Renal cortical epithelial cell (primary cell): Measurements from ENCODE around the gene KDR. TPM values are rescaled to one million over a fixed set of nuclear protein-coding genes. Genes with fewer than 3 reads are reported as not detected.
A peak's percentile ranks its signal among the peaks of the same experiment; 100 is the strongest.

Experiments
- DNase-seq: peaks from one replicate; pipeline ENCODE4 v3.0.0-alpha.2; 2011; ENCODE audit warnings: low read depth
- total RNA-seq: library from RNA; depleted of rRNA; stranded (reverse); fragments of >200 nt; gene quantifications from 2 replicates; pipeline ENCODE4 v1.2.3, GENCODE V29; 2014

The KDR gene
- total RNA-seq, 1 donor from 2014 or later, result 0.30 TPM

DNA sequence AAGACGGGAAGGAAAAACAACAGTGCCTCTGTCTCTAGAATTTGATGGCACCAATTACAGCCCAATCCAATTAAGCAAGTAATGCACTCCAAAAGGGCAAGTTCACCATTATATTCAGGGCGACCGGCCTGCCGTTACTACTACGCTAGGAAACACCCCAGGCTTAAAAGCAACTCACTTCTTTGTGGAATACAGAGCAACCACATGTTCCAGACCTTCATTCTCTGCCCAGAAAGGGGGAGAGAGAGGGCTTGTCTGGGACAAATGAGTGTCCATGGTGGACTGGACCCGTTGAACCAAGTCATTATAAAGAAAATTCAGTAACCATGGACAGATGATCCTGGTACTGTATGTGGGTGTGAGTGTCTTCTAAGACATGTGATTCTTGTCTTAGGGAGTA, 1.6 kb downstream of the KDR start:
- no peak for DNase-seq

DNA sequence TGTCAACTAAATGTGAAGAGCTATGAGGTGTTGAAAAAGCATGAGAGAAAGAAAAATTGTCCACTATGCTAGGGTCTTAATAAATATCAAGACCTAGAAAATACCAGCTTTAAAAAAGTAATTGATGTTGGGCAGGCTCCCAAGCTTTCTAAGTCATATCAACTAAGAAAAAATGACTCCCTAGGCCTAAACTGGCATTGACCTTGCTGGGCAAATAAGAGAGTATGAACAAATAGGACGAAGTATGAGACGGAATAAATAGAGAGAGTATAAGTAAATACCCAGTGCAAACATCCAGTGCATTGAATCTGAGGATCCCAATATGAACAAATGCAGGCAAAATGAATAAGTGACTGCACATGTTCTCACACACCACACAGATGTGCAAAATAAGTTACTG, 3.2 kb downstream of the KDR start:
- DNase-seq, result no peak

DNA sequence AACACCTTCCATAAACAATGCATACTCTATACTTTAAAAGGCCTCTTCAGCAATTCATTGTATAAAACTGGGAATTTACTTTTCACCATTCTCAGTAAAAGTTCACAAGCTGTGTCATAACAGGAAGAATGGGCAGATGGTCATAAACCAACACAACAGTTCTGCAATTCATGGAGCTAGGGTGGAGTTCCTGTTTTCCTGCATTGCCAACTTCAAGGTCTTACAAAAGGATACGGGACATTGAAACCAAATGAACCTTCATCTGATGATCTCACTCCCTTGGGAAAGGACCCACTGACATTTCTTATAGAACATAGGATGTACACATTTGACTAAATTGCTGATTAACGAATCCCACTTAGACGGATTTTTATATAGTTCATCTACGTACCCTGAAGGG, 4.1 kb downstream of the KDR start:
- DNase-seq, result no peak

DNA sequence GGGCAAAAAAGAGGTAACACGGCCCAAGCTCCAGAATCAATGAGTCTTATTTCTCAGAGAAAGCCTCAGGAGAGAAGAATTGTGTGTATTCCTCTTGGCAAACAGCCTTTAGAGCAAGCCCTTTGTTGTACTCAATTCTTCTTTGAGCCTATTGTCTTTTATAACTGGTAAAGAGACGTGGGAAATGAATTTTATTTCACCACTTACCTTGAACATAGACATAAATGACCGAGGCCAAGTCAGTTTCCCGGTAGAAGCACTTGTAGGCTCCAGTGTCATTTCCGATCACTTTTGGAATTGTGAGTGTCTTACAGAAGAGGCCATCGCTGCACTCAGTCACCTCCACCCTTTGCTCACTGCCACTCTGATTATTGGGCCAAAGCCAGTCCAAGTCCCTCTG, 7.0 kb downstream of the KDR start:
- no peak for DNase-seq

DNA sequence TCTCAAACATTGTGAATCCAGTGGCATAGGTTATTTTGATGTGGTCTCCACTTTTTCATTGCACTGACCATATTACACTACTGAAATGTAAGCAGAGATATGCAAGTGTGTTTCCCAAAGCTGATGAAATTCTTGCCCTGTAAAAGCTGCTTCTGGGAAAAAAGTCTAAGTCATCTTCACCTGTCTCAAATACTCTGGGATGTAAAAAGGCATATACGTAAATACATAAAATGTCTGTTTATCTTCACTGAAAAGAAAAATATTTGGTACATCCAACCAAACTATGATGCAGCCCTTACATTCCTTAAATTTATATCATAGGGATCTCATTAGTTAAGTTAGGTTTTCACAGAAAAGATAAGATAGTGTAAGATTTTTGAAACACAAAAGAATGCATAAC, 7.9 kb downstream of the KDR start:
- DNase-seq, result no peak

- no peak for DNase-seq
Observed at GRCh38 chr4:55116450-55116849, 8.9 kb downstream of the KDR start.

GRCh38 chr4:55111601-55112000, 13.8 kb downstream of the KDR start:
- DNase-seq, result no peak

DNA sequence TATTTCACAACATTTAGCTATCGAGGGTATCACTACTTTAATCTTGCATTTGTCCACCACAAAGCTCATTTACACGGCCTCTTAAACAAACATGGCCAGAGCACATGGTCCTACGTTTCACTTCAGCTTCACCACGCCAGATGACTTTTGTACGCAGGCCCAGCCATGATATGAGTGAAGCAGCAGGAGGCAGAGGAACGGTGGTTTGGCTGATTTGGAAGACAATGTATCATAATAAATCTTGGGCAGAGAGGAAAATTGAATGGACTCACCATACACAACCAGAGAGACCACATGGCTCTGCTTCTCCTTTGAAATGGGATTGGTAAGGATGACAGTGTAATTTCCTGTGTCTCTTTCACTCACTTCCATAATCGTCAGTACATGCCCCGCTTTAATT, 15.3 kb downstream of the KDR start:
- no peak for DNase-seq

DNA sequence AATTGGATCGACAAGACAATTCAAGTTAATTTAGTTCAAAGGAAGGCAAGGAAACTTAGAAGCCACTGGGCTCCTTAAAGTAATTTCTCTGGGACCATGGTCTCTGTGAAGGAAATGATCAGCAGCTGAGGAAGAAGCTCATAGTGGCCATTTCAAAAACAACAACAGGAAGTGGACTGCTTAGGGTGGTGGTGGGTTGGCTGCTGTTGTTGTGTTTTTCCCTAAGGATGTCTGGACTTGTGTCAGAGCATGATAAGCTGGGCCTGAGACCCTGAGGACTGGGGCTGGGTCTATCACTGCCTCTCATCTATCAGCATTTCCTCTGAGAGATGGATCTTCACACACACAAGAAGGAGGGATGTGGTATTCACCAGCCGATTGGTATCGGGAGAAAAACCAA, 18.3 kb downstream of the KDR start:
- DNase-seq, result no peak

- DNase-seq, result no peak
Observed at GRCh38 chr4:55103224-55103623, 22.2 kb downstream of the KDR start.

GRCh38 chr4:55099816-55100215, 25.6 kb downstream of the KDR start:
- DNase-seq, result no peak

- no peak for DNase-seq
Observed at GRCh38 chr4:55098456-55099204, 26.8 kb downstream of the KDR start.

- DNase-seq, result no peak
Observed at GRCh38 chr4:55096619-55097018, 28.8 kb downstream of the KDR start.

GRCh38 chr4:55096045-55096444, 29.4 kb downstream of the KDR start:
- DNase-seq, result no peak

GRCh38 chr4:55092504-55092903, 32.9 kb downstream of the KDR start:
- no peak for DNase-seq

DNA sequence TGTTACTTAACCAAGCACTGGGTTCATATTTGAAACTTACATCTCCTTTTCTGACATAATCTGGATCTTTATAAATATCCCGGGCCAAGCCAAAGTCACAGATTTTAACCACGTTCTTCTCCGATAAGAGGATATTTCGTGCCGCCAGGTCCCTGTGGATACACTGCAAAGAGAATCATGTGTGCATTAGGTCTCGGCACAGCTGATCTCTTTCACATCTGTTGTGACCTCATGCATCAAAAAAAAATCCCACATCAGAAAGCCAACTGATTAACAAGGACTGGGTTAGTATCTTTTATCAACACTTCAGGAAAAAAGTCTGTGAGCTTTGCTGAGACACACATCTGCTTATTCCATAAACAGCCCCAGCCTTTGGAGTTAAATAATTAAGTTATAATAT, 35.5 kb downstream of the KDR start:
- DNase-seq, result no peak

GRCh38 chr4:55087913-55088260, 37.5 kb downstream of the KDR start:
- no peak for DNase-seq

- DNase-seq, result no peak
Observed at GRCh38 chr4:55087009-55087912, 38.1 kb downstream of the KDR start.

DNA sequence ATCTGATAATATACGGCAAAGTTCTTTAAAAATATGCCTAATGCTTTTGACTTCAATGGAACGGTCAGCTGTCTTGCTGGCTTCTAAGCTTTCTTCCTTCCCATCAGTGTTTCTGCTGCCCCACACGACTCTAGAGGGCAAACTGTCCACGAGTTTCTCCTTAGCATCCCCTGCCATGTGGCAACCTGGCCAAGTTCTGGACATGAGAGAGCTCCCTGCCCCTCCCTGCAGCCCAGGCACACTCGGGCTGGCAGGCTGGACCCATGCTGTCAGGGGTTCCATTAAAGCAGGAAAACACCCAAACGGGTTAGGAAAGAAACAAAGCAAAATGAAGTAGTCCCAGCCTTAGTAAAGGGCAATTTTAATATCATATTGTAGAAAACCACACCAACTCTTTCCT, 38.8 kb downstream of the KDR start:
- DNase-seq, result no peak

- no peak for DNase-seq
Observed at GRCh38 chr4:55083735-55084134, 41.7 kb downstream of the KDR start.

DNA sequence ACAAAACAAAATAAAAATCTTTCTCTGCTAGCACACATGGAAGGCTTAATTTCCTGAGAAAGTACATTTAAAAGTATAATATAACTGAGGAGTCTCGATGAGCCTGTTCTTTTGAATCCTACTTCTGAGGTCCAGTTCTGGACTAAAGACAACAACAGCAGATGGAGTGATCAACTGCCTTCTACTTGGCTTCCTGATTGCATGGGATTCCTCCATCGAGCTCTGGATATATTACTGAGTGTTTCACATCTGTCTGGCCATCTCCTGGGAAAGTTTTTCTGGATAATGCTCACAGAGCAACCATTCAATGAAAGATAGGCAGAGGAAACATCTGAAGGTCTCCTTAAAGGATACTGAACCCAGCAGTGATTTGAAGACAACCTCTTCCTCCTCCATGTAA, 42.6 kb downstream of the KDR start:
- no peak for DNase-seq

DNA sequence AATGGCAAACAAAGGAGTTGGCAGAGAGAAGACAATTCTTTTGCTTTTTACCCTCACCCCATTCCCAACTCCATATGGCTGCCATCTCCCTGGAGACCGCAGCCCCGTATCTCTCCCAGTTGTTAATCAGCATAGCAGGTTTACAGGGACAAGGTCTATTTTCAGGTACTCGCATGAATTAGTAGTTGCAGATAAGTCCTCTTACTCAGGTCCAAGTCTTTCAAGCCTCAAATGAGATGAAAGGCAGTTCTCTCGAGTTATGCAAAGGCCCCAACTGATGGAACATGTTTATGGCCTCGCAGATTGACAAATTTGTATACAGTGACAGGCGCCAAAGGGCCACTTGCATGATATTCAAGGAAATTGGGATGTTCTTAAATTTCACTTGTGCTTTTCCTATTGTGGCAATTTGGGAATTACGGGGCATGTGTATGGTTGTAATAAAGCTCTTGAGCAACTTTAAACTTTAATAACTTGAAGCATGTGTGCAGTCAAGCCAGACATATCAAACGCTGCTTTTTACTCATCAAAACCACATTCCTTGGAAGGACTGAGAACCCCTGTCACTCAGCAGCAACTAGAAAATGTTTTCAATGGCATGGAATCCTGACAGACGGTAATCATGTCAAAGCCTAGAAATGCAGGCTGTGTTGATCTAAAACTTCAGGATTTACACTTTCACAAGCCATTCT, 45.1 kb downstream of the KDR start:
- peak; percentile 1 for DNase-seq
